Endothelial cell of umbilical vein (primary cell): ENCODE data around the gene BICRA. TPM values are rescaled to one million over a fixed set of nuclear protein-coding genes. Genes with fewer than 3 reads are reported as not detected.

Experiments
- BruUV-seq: library from RNA; stranded (reverse); fragments of 400-500 nt; replicated peaks from 2 replicates; lab custom pipeline; 2021; lab: Mats Ljungman, UMichigan
- CTCF ChIA-PET: fragments of 300-600, 350-600 bp; sonication (Branson Sonifier 250); formaldehyde crosslinking; loops from one replicate; lab custom pipeline; 2021; ENCODE audit warnings: antibody characterized with exemption, inconsistent platforms; lab: Charles Lee
- POLR2A ChIA-PET: fragments of 300-600, 350-600 bp; sonication (Branson Sonifier 250); formaldehyde crosslinking; loops from one replicate; lab custom pipeline; 2021; ENCODE audit warnings: antibody characterized with exemption, inconsistent platforms; lab: Charles Lee
- DNase-seq: peaks from one replicate; pipeline ENCODE4 v3.0.0-alpha.2; 2011; ENCODE audit warnings: low read depth, low spot score
- FAIRE-seq: peaks from 2 replicates; lab custom pipeline; 2011; peaks lifted over from hg19 to GRCh38; lab: Jason Lieb, UNC
- H2AFZ ChIP-seq: 2 replicates; pipeline ENCODE4 v1.6.0; 2012; ENCODE audit warnings: low read depth, low read length, control low read depth, inconsistent platforms
- H3K27ac ChIP-seq: 2 replicates; pipeline ENCODE4 v1.5.1; 2011; ENCODE audit warnings: low read depth, mild to moderate bottlenecking, control low read depth, low read length, moderate library complexity; ENCODE audit not compliant: insufficient read depth
- H3K27me3 ChIP-seq, 2 experiments: 2 replicates each; pipeline versions ENCODE4 v1.6.0 to v1.6.1; 2011; ENCODE audit warnings: low read length in 2 of 2, mixed read lengths in 1 of 2; ENCODE audit not compliant: control insufficient read depth in 2 of 2, insufficient read depth in 2 of 2
- H3K36me3 ChIP-seq, 2 experiments: 2 replicates in 1 of 2; 3 replicates in 1 of 2; pipeline ENCODE4 v1.5.1; 2011; ENCODE audit warnings: low read length in 2 of 2, mild to moderate bottlenecking in 1 of 2, moderate library complexity in 1 of 2; ENCODE audit not compliant: control insufficient read depth in 2 of 2, insufficient read depth in 2 of 2; ENCODE audit errors: extremely low read depth in 1 of 2
- H3K4me1 ChIP-seq: 3 replicates; pipeline ENCODE4 v1.5.1; 2011; ENCODE audit warnings: mild to moderate bottlenecking, low read length; ENCODE audit not compliant: control insufficient read depth, insufficient read depth; ENCODE audit errors: extremely low read depth
- H3K4me2 ChIP-seq: 2 replicates; pipeline ENCODE4 v1.6.1; 2011; ENCODE audit warnings: low read length, control low read depth, mixed read lengths; ENCODE audit not compliant: insufficient read depth
- H3K4me3 ChIP-seq, 3 experiments: fragments of 200-600 bp in 1 of 3; sonication (generic), shearing (Covaris generic) in 1 of 3; replicated peaks in 1 of 3; 2 replicates each; pipeline ENCODE4 v1.5.1; 2011 to 2016; ENCODE audit warnings: control low read depth in 3 of 3, low read length in 3 of 3, mild to moderate bottlenecking in 2 of 3, inconsistent platforms in 1 of 3, low read depth in 1 of 3, moderate library complexity in 1 of 3; ENCODE audit not compliant: insufficient read depth in 1 of 3
- H3K79me2 ChIP-seq: 2 replicates; pipeline ENCODE4 v1.6.0; 2012; ENCODE audit warnings: low read length, inconsistent platforms; ENCODE audit not compliant: control insufficient read depth, insufficient read depth
- H3K9ac ChIP-seq: replicated peaks from 2 replicates; pipeline ENCODE3; 2011; ENCODE audit warnings: low read length, control low read depth; ENCODE audit not compliant: insufficient read depth; ENCODE audit errors: extremely low read depth
- H3K9me1 ChIP-seq: replicated peaks from 3 replicates; pipeline ENCODE4 v1.6.0; 2011; ENCODE audit warnings: mild to moderate bottlenecking, low read length; ENCODE audit not compliant: control insufficient read depth, insufficient read depth; ENCODE audit errors: extremely low read depth
- H3K9me3 ChIP-seq: replicated peaks from 2 replicates; pipeline ENCODE4 v1.5.1; 2012; ENCODE audit warnings: low read length, inconsistent platforms; ENCODE audit not compliant: control insufficient read depth, insufficient read depth
- H4K20me1 ChIP-seq: replicated peaks from 2 replicates; pipeline ENCODE3; 2011; ENCODE audit warnings: mild to moderate bottlenecking, low read length; ENCODE audit not compliant: control insufficient read depth, insufficient read depth; ENCODE audit errors: extremely low read depth
- CTCF ChIP-seq, 2 donors: IDR thresholded peaks; 1 replicate in 1 of 2; 2 replicates in 1 of 2; pipeline ENCODE4 v1.5.1; 2011; ENCODE audit warnings: low read length in 2 of 2, mild to moderate bottlenecking in 2 of 2, moderate library complexity in 2 of 2, control low read depth in 1 of 2, inconsistent platforms in 1 of 2, low read depth in 1 of 2; ENCODE audit not compliant: insufficient read depth in 1 of 2; ENCODE audit errors: extremely low read depth in 1 of 2
- EZH2 ChIP-seq: IDR thresholded peaks from 2 replicates; pipeline ENCODE4 v1.6.1; 2012; ENCODE audit warnings: borderline replicate concordance, low read depth, mild to moderate bottlenecking, moderate library complexity, low read length, inconsistent platforms; ENCODE audit not compliant: severe bottlenecking
- MYC ChIP-seq: IDR thresholded peaks from one replicate; pipeline ENCODE4 v1.6.1; 2011; ENCODE audit warnings: mild to moderate bottlenecking, low read depth, low read length
- POLR2AphosphoS5 ChIP-seq: IDR thresholded peaks from 2 replicates; pipeline ENCODE4 v1.6.1; 2012; ENCODE audit warnings: low read depth, mild to moderate bottlenecking, control low read depth, low read length, moderate library complexity; ENCODE audit not compliant: insufficient read depth
- dilution Hi-C: fragments of 300-500 bp; cut with MboI; formaldehyde crosslinking; loops from one replicate; pipeline ENCODE4 v1.15.0; 2019; ENCODE audit warnings: low sequenced_read_pairs; ENCODE audit not compliant: extremely low pct_ligation_motif_present
- intact Hi-C: fragments of 100-400 bp; cut with micrococcal nuclease; formaldehyde crosslinking; loops from one replicate; pipeline ENCODE4 v1.10.0; 2022
- polyA plus RNA-seq, 4 experiments: library from polyadenylated mRNA; depleted of rRNA in 3 of 4; stranded (reverse) in 3 of 4; unstranded in 1 of 4; fragments of >200 nt; gene quantifications; 2 replicates each; pipeline versions ENCODE4 v1.2.1 to v1.2.3, GENCODE V29; 2011 to 2012; ENCODE audit warnings: missing spikeins in 1 of 4
- total RNA-seq: library from RNA; stranded (reverse); gene quantifications from 2 replicates; pipeline ENCODE4 v1.2.3, GENCODE V29; 2021
- TF ChIP-seq, protein P1 (sequence below): IDR thresholded peaks from 2 replicates; pipeline ENCODE4 v1.6.1; 2011; ENCODE audit not compliant: insufficient read depth, insufficient read length

BICRA gene
- total and polyA plus RNA-seq, 2 donors (not counting 3 experiments of a cell fraction or from before 2014, with no cell fraction given): 3.8 to 20.5 TPM

- intact Hi-C loops (no loop called here), dilution Hi-C loops (no loop called here)
- Histone ChIP-seq H3K9me1 (no peaks in the 10 kb centered on the region), H3K4me3 (no peak overlapping the region), H2AFZ (no peak overlapping the region), H3K9me3 (no peaks in the 10 kb centered on the region), H3K4me1 (no peaks in the 10 kb centered on the region), H3K4me2 (no peak overlapping the region), H3K9ac (no peak overlapping the region), H3K27me3 (no peaks in the 10 kb centered on the region), H3K27ac (no peak overlapping the region), H4K20me1 (no peaks in the 10 kb centered on the region), H3K36me3 (peaks cover 3 to 29% of the 10 kb centered on the region in 2 experiments), H3K79me2 (peaks cover 9% of the 10 kb centered on the region)
- TF ChIP-seq POLR2AphosphoS5: no peak
- TF ChIP-seq CTCF (IDR thresholded peaks at IDR 0.05; ENCODE audit: extremely low read depth in 1 of 2, insufficient read depth in 1 of 2, low read depth in 1 of 2, low read length in 2 of 2): no peak
- TF ChIP-seq EZH2: no peak
- FAIRE-seq: no peak
- ChIA-PET POLR2A (no interaction called here), CTCF (interaction anchor here (0.7 kb wide), 1 partner anchor 12 kb away, joined by 3 read pairs; no protein-coding TSS in a partner anchor)
- BruUV-seq: no TSS peak
- DNase-seq: no peak
These were observed 62.6 kb downstream of the BICRA start for GRCh38 chr19:47671499-47671898.

GRCh38 chr19:47673426-47673825 is 64.5 kb downstream of the BICRA start:
- BruUV-seq: no TSS peak
- Histone ChIP-seq H3K27ac (no peak overlapping the region), H3K79me2 (peaks cover 7% of the 10 kb centered on the region), H2AFZ (no peak overlapping the region), H3K4me3 (no peak overlapping the region), H3K27me3 (no peaks in the 10 kb centered on the region), H3K9me3 (no peaks in the 10 kb centered on the region), H3K9ac (no peak overlapping the region), H3K4me2 (no peak overlapping the region), H3K4me1 (no peaks in the 10 kb centered on the region), H3K36me3 (peaks cover 3 to 35% of the 10 kb centered on the region in 2 experiments), H3K9me1 (no peaks in the 10 kb centered on the region), H4K20me1 (no peaks in the 10 kb centered on the region)
- TF ChIP-seq, protein P1, sequence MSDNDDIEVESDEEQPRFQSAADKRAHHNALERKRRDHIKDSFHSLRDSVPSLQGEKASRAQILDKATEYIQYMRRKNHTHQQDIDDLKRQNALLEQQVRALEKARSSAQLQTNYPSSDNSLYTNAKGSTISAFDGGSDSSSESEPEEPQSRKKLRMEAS: no peak
- TF ChIP-seq MYC: no peak
- FAIRE-seq: no peak
- dilution Hi-C loops: no loop called here
- ChIA-PET POLR2A (no interaction called here), CTCF (no interaction called here)
- intact Hi-C loops: no loop called here
- no peak for DNase-seq
